GM12878 (cell line): ENCODE results near the gene PDPK1. TPM values are rescaled to one million over a fixed set of nuclear protein-coding genes. Genes with fewer than 3 reads are reported as not detected.

Experiments used
- ATAC-seq: fragments of 200-7000 bp; cut with Tn5 transposase; 3 replicates; pipeline ENCODE4 v1.9.1; 2020; ENCODE audit warnings: mild to moderate bottlenecking, moderate library complexity
- BruUV-seq: library from RNA; stranded (reverse); fragments of 400-500 nt; replicated peaks from 2 replicates; lab custom pipeline; 2021; lab: Mats Ljungman, UMichigan
- CTCF ChIA-PET: fragments of 300-600 bp; sonication (Branson Sonifier 250); formaldehyde crosslinking; extraction: SDS; loops from one replicate; lab custom pipeline; 2021; ENCODE audit warnings: inconsistent platforms; lab: Yijun Ruan, JAX
- POLR2A ChIA-PET: fragments of 350-600 bp; formaldehyde crosslinking; extraction: SDS; loops from one replicate; lab custom pipeline; 2021; ENCODE audit warnings: inconsistent platforms; lab: Charles Lee
- RAD21 ChIA-PET: fragments of 300-600 bp; sonication (Branson Sonifier 250); formaldehyde crosslinking; loops from one replicate; lab custom pipeline; 2023; ENCODE audit warnings: antibody characterized with exemption; ENCODE audit not compliant: unreplicated experiment; lab: Charles Lee
- SMC1A ChIA-PET: fragments of 300-600 bp; sonication (Branson Sonifier 250); formaldehyde crosslinking; loops from one replicate; lab custom pipeline; 2023; ENCODE audit not compliant: unreplicated experiment, uncharacterized antibody; lab: Charles Lee
- DNase-seq: peaks from one replicate; pipeline ENCODE4 v3.0.0-alpha.2; 2011; ENCODE audit warnings: low read depth, low spot score
- FAIRE-seq: peaks from 3 replicates; lab custom pipeline; 2011; peaks lifted over from hg19 to GRCh38; lab: Jason Lieb, UNC
- H2AFZ ChIP-seq: 2 replicates; pipeline ENCODE4 v1.6.0; 2011; ENCODE audit warnings: low read depth, low read length, control low read depth; ENCODE audit not compliant: control insufficient read depth
- H3K27ac ChIP-seq: 2 replicates; pipeline ENCODE4 v1.5.1; 2011; ENCODE audit warnings: control low read depth; ENCODE audit not compliant: control insufficient read depth, insufficient read depth
- H3K27me3 ChIP-seq, 2 experiments: replicated peaks in 1 of 2; 2 replicates each; pipeline versions ENCODE4 v1.6.0 to v1.6.1; 2011; ENCODE audit warnings: low read length in 1 of 2; ENCODE audit not compliant: control insufficient read depth in 2 of 2, insufficient read depth in 2 of 2
- H3K36me3 ChIP-seq, 2 experiments: 2 replicates each; pipeline ENCODE4 v1.5.1; 2011; ENCODE audit warnings: low read length in 1 of 2; ENCODE audit not compliant: control insufficient read depth in 2 of 2, insufficient read depth in 2 of 2
- H3K4me1 ChIP-seq: 2 replicates; pipeline ENCODE4 v1.6.1; 2011; ENCODE audit warnings: mild to moderate bottlenecking, low read length, moderate library complexity, mixed read lengths; ENCODE audit not compliant: control insufficient read depth, insufficient read depth
- H3K4me2 ChIP-seq: 2 replicates; pipeline ENCODE4 v1.6.0; 2011; ENCODE audit warnings: control low read depth; ENCODE audit not compliant: control insufficient read depth, insufficient read depth
- H3K4me3 ChIP-seq: fragments of 200-600 bp; sonication (generic); 2 replicates; pipeline ENCODE4 v1.5.1; 2016
- H3K79me2 ChIP-seq: 2 replicates; pipeline ENCODE4 v1.6.0; 2011; ENCODE audit warnings: low read length; ENCODE audit not compliant: control insufficient read depth, insufficient read depth
- H3K9ac ChIP-seq: 2 replicates; pipeline ENCODE4 v1.8.0; 2011; ENCODE audit warnings: low read length, control low read depth, mixed read lengths; ENCODE audit not compliant: control insufficient read depth, insufficient read depth
- H3K9me3 ChIP-seq: replicated peaks from 3 replicates; pipeline ENCODE4 v1.5.1; 2011; ENCODE audit warnings: mild to moderate bottlenecking, low read length; ENCODE audit not compliant: control insufficient read depth, insufficient read depth
- H4K20me1 ChIP-seq: 2 replicates; pipeline ENCODE4 v1.6.0; 2011; ENCODE audit not compliant: control insufficient read depth, insufficient read depth
- BCL11A ChIP-seq: IDR thresholded peaks from 2 replicates; pipeline ENCODE4 v1.6.1; 2011; ENCODE audit warnings: low read depth, low read length
- CTCF ChIP-seq, 3 experiments: IDR thresholded peaks in 2 of 3; conservative IDR thresholded peaks in 1 of 3; 2 replicates each; pipeline ENCODE4 v1.5.1; 2011; ENCODE audit warnings: low read depth in 3 of 3, low read length in 3 of 3, mild to moderate bottlenecking in 3 of 3, control low read depth in 2 of 3, moderate library complexity in 2 of 3, inconsistent platforms in 1 of 3, mixed read lengths in 1 of 3; ENCODE audit not compliant: control insufficient read depth in 2 of 3, insufficient read depth in 1 of 3; ENCODE audit errors: extremely low read depth in 1 of 3
- EGR1 ChIP-seq, 2 experiments: IDR thresholded peaks; 1 replicate in 1 of 2; 2 replicates in 1 of 2; pipeline ENCODE4 v1.6.1; 2011 to 2012; ENCODE audit warnings: low read depth in 2 of 2, low read length in 2 of 2, borderline replicate concordance in 1 of 2, mild to moderate bottlenecking in 1 of 2, moderate library complexity in 1 of 2
- ELK1 ChIP-seq: IDR thresholded peaks from 2 replicates; pipeline ENCODE4 v1.6.1; 2012; ENCODE audit warnings: low read depth, low read length, improper control_type of control experiment
- ESRRA ChIP-seq: IDR thresholded peaks from 2 replicates; pipeline ENCODE4 v1.6.1; 2012; ENCODE audit warnings: mild to moderate bottlenecking, low read length, improper control_type of control experiment
- FOXK2 ChIP-seq: fragments of 450-650 bp; IDR thresholded peaks from 2 replicates; pipeline ENCODE4 v1.6.1; 2017; ENCODE audit warnings: mild to moderate bottlenecking, moderate library complexity
- HDAC6 ChIP-seq: fragments of 200-600 bp; sonication (generic); IDR thresholded peaks from one replicate; pipeline ENCODE4 v1.8.0; 2017; ENCODE audit warnings: antibody characterized with exemption; ENCODE audit not compliant: unreplicated experiment
- NR2C2 ChIP-seq: IDR thresholded peaks from 2 replicates; pipeline ENCODE4 v1.6.1; 2011; ENCODE audit warnings: borderline replicate concordance, low read depth; ENCODE audit not compliant: control insufficient read depth, insufficient read length
- SMARCA5 ChIP-seq: fragments of 450-650 bp; IDR thresholded peaks from 2 replicates; pipeline ENCODE4 v1.6.1; 2017; ENCODE audit warnings: mild to moderate bottlenecking
- TBL1XR1 ChIP-seq: IDR thresholded peaks from 2 replicates; pipeline ENCODE4 v1.6.1; 2012; ENCODE audit warnings: low read depth, low read length, improper control_type of control experiment
- WGBS: methylation state at CpG from one replicate; pipeline ENCODE4 v1.1.6; 2016; ENCODE audit warnings: low lambda C conversion rate; ENCODE audit not compliant: insufficient replicate concordance, insufficient coverage; ENCODE audit errors: missing lambda C conversion rate; 5-methylcytosine and 5-hydroxymethylcytosine counted together
- in situ Hi-C: fragments of 300-500 bp; cut with MboI; formaldehyde crosslinking; loops from 9 replicates; pipeline ENCODE4 v1.14.3; 2018; ENCODE audit warnings: mixed read lengths
- intact Hi-C: fragments of 100-400 bp; cut with micrococcal nuclease; formaldehyde crosslinking; loops from one replicate; pipeline ENCODE4 v1.14.2; 2022; ENCODE audit not compliant: unreplicated experiment
- polyA plus RNA-seq, 11 experiments: library from polyadenylated mRNA; depleted of rRNA in 4 of 11; unstranded in 6 of 11; stranded (reverse) in 5 of 11; fragments of >200 nt; fragmentation: Nextera tagmentation in 4 of 11; fragmentation: Illumina TruSeq in 1 of 11; extraction: Ambion mirVana in 4 of 11; extraction: Trizol in 1 of 11; gene quantifications; 1 replicate in 1 of 11; 2 replicates in 10 of 11; pipeline versions ENCODE4 v1.2.1 to v1.2.3, GENCODE V29; 2011 to 2016; ENCODE audit warnings: inconsistent platforms in 2 of 11, missing spikeins in 2 of 11, low read depth in 1 of 11
- total RNA-seq, 4 experiments: library from RNA; depleted of rRNA in 3 of 4; stranded (reverse); fragments of >200 nt in 3 of 4; fragmentation: Illumina TruSeq in 1 of 4; extraction: Trizol in 1 of 4; gene quantifications; 2 replicates each; pipeline versions ENCODE4 v1.2.1 to v1.2.3, GENCODE V29; 2013 to 2021

PDPK1 gene
- total and polyA plus RNA-seq, 10 of the 15 experiments (the other 5 are each of a cell fraction or from before 2014, with no cell fraction given): 3.9 to 41.3 (median 25.5) TPM

- TF ChIP-seq FOXK2 (no peak), TBL1XR1 (no peak), NR2C2 (no peak)
Observed at GRCh38 chr16:2511996-2512734, 25.7 kb upstream of the PDPK1 start (continued).

GRCh38 chr16:2512735-2513404, 25.0 kb upstream of the PDPK1 start:
- peak overlapping the region; percentile 29 for H2AFZ ChIP-seq

More at GRCh38 chr16:2512735-2513404, 25.0 kb upstream of the PDPK1 start:
- Histone ChIP-seq H3K9ac (0 out of 2 replicates have a peak overlapping the region, but pooled peaks have one; percentile 36), H3K79me2 (peaks cover 39% of the 10 kb centered on the region), H3K4me1 (peaks cover 34% of the 10 kb centered on the region), H3K36me3 (peaks cover 3 to 6% of the 10 kb centered on the region in 2 experiments; a peak in 3 of 4 replicates), H3K4me2 (peak overlapping the region; percentile 52), H3K9me3 (no peaks in the 10 kb centered on the region), H3K27ac (peak overlapping the region; percentile 84), H3K27me3 (no peaks in the 10 kb centered on the region), H3K4me3 (peak overlapping the region; percentile 75), H4K20me1 (peaks cover 6% of the 10 kb centered on the region; the same call in 1 of the 2 replicates)
- ChIA-PET CTCF (interaction anchor here (0.6 to 1.6 kb wide), 3 partner anchors 23 to 372 kb away, joined by 3 to 4 read pairs (median 4); no protein-coding TSS in a partner anchor), SMC1A (interaction anchor here (0.8 to 1.3 kb wide), 2 partner anchors 11 to 25 kb away, joined by 3 to 5 read pairs; partner anchors contain the start of gene PDPK1), POLR2A (interaction anchor here (0.9 to 1.7 kb wide), 3 partner anchors 19 to 358 kb away, joined by 3 to 6 read pairs (median 3); partner anchors contain the start of genes CCNF and TRAF7), RAD21 (interaction anchor here (1.0 to 1.3 kb wide), 2 partner anchors 43 to 240 kb away, joined by 3 to 4 read pairs; partner anchors contain the start of gene SRRM2)
- no TSS peak for BruUV-seq
- 41% methylated on average over 15 of the region's 15 CpGs for WGBS
- TF ChIP-seq EGR1 (IDR thresholded peaks at IDR 0.05; ENCODE audit: borderline replicate concordance in 1 of 2, low read depth in 2 of 2, low read length in 2 of 2) (peak in 1 of 2 experiments; percentile 55; a peak in 1 of 3 replicates), ELK1 (no peak), SMARCA5 (peak; percentile 66), ESRRA (no peak), HDAC6 (no peak), CTCF (IDR thresholded peaks at IDR 0.05 in 2 of 3, conservative IDR thresholded peaks at IDR 0.05 in 1 of 3; ENCODE audit: control insufficient read depth in 2 of 3, extremely low read depth in 1 of 3, insufficient read depth in 1 of 3, low read depth in 3 of 3, low read length in 3 of 3) (peak in 2 of 3 experiments; percentile 14 to 25; a peak in 1 of 6 replicates), BCL11A (no peak)
- peak; percentile 3 for ATAC-seq
- intact Hi-C loops (no loop called here), in situ Hi-C loops (no loop called here)
- FAIRE-seq: no peak
- DNase-seq: no peak
